Right lobe of liver (tissue), 4 donors: ENCODE results near the gene LRCH3.

Experiments
- CTCF ChIP-seq, 4 donors: fragments of 200-600 bp in 3 of 4; fragments of 450-650 bp in 1 of 4; IDR thresholded peaks; one replicate each; pipeline versions ENCODE4 v1.5.1 to v1.8.0; 2016 to 2022; ENCODE audit warnings: antibody characterized with exemption in 4 of 4, mild to moderate bottlenecking in 2 of 4
- POLR2A ChIP-seq: fragments of 450-650 bp; IDR thresholded peaks from one replicate; pipeline ENCODE4 v1.6.1; 2017; ENCODE audit warnings: antibody characterized with exemption, mild to moderate bottlenecking
- donor health status: DM: no; HTN: no; CAD: no.
- donor health status: DM: no; HTN: no; CAD: no.
- donor health status: DM: no; HTN: yes; CAD: no.

GRCh38 chr3:197789309-197789708 is 1.7 kb upstream of the LRCH3 start:
- TF ChIP-seq CTCF (IDR thresholded peaks at IDR 0.05) (no peak), POLR2A (no peak)
